CD4-positive, alpha-beta T cell treated with Interleukin-6 at 100 ng/mL for 8 hours (primary cell): ENCODE measurements around the gene P2RX1.

Experiments used
- DNase-seq: peaks from one replicate; pipeline ENCODE4 v3.0.0-alpha.2; 2020; ENCODE audit warnings: mixed read lengths, low spot score

Gene P2RX1

DNA sequence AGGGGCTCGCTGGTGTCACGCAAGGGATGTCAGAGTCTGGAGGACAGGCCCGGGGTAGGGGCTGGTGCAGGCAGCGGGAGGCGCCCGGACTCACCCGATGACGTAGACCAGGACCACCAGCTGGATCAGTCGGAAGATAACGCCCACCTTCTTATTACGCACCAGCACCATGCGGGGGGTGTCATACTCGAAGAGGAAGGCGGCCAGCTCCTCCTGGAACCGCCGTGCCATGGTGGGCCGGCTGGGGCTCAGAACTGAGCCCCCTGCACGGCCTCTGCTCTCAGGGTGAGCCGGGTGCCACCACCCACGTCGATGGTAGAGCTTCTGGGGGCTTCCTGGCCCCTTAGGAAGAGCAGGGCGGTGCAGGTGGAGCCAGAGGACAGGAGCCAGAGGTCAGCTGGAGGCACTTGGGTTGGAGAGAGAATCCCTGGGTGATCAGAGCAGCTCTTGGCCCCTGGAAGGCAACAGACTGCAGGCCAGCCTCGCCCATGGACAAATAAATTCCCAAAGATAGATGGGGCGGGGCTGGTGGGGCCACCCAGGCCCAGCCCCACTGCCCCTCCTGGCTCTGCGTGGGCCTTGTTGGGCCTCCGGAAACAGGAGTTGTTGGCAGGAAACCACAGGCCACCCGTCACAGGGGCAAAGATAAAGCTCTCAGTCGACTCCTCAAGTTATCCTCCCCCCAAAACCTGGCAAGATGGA, at the start of gene P2RX1:
Gene P2RX1 (minus strand): TSS at position 471 of the 702 bp plus-strand sequence. CDS start 240 bp downstream, at position 231.
- DNase-seq, result peak; percentile 35

DNA sequence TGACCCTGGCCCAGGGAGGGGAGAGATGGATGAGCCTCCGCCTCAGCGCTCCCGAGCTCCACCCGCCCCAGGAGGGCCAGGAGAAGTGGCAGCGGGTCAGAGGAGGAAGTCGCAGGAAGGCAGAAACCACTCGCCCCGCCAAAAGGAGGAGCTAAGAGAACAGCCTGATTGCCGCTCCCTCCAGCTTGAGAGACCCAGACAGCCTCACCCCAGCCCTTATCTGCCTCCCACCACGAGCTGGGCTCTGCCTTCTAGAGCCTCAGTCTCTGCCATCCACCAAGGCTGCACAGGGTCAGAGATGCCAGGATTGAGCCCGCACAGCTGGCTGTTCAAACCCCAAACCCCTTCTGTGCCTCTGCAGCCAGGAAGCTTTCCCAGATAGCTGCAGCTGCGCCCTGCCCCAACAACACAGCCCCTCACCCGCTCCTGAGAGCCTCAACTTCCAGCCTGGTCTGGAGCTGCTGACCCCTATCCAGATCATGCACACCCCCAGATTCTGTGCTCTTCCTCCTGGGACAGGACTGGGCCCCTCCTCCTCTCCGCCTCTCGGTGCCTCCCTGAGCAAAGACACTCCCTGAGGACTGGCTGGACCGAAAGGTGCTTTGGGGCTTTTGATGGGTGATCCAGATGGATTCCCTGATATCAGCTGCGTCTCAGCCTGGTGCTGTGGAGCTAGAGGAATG, 49.0 kb upstream of the P2RX1 start:
- peak; percentile 66 for DNase-seq

DNA sequence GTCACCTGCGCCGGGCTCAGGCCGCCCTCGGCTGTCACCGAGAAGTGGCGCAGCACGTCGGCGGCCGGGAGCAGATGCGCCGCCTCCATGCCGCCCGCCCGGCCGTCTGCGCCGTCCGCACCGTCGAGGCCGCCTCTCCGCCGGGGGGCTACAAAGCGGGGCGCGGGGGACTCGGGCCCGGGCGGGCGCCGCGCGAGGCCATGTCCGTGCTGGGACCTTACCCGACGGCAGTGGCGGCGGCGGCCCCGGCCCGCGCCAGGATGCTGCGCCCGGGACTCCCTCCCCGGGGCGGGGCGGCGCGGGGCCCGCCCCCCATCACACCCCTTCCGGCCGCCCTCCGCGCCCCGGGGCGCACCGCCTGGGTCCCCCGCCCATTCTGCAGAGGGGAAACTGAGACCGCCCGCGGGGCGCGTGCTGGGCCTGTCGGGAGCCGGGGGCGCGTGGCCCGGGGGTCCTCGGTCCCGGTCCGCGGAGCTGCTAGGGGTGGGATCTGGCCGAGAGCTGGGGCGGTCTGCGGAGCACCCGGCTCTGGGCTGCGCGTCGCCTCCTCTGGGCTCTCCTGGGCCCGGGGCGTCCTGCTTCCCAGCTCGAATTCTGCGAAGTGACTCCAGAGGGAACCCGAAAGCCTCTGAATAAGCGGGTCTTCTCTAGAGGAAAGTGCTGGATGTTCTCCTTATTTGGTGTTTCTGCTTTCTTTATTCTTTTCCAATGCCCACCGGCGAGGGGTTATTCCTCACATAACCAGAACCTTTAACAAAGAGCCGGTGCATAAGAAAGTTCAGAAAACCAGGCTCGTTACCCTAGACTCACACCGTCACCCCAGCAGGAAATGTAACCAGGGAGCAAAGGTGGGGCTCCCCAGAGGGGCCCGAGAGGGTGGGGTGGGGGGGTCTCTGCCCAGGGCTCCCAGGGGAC, 48.2 kb upstream of the P2RX1 start, which contains the start of gene ATP2A3:
Gene ATP2A3 (minus strand): TSS at position 235 of the 915 bp plus-strand sequence. CDS start 146 bp downstream, at position 89.
- DNase-seq, result peak; percentile 61

DNA sequence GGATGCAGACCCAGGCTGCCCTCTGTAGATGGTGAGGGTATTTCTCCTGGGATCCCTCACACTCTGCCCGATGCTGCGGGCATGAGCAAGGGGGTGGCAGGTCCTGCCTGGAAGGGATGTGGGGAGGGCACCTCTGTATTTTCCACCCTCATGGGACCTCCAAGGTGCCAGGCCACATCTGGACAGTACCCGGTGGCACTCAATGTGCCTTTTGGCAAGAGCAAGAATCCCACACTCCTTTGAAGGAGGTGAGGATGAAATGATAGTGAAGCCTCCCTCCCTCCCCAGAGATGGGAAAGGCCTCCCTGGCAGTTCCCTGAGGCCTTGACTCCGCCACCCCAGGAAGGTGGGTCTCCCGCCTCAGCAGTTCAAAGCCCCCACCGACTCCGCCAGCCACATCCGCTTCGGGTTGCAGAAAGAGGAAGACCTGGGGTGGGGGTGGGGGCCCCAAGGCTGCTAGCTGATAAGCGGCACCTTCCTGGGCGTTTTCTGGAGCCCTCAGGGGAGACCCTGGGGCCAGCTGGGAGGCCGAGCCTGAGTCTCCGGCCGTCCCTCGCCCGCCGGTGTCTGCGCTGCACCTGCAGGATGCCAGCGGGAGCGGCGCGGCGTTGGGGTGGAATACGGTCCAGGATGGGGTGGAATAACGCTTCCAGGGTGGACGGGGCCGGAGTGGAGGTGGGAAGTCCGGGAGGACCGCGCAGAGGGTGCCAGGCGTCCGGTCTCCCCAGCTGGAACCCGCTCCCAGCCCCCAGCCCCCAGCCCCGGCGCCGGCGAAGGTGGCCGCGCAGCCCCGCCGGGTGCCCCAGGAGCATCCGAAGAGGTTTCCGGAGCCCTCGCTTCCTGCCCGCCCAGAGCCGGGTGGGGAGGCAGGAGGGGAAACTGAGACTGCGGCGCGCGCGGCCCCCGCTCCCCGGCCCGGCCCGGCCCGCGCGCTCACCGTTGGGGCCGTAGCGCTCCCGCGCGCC, 47.3 kb upstream of the P2RX1 start:
- peak; percentile 83 for DNase-seq

DNA sequence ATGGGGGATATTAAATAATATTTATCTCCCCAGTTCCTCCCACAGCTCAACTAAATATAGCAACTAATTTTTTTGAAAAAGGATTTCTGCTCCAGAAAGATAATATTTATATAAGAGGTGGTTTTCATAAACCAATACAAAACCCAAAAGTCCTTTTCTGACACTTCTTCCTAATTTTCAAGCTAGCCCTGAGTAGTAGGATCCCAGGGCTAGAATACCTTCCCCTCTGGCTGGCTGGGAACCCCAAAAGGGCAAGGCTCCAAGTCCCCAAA, 46.6 kb upstream of the P2RX1 start:
- DNase-seq, result no peak

DNA sequence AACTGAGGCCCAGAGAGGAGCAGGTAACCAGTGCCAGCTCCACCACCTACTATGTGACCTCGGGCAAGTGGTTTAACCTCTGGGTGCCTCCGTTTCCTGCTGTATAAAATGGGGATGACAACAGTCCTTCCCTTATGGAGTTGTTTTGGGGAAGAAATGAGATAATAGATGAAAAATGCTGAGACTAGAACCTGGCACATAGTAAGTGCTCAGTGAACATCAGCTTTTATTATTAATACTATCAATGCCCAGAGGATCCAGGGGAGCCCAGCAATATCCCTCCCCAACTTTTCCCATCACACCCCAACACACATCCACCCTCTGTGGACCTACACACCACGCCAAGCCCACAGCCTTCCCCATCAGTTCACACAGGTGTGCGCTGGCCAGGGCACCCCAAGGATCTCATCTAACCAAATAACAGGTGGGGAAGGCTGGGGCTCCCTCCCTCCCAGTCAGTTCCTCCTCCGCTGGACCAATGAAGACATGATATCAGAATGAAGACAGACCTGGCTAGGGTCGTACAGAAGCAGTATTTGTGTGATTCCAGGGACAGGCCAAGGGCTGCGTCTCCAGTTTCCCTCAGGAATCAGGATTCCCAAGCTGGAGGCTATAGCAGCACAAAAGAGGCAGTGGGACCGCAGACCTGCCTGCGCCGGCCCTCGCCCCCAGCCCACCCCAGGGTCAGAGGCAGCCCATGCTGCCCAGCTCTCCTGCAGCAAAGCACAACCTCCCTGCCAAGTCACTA, 46.1 kb upstream of the P2RX1 start:
- no peak for DNase-seq

DNA sequence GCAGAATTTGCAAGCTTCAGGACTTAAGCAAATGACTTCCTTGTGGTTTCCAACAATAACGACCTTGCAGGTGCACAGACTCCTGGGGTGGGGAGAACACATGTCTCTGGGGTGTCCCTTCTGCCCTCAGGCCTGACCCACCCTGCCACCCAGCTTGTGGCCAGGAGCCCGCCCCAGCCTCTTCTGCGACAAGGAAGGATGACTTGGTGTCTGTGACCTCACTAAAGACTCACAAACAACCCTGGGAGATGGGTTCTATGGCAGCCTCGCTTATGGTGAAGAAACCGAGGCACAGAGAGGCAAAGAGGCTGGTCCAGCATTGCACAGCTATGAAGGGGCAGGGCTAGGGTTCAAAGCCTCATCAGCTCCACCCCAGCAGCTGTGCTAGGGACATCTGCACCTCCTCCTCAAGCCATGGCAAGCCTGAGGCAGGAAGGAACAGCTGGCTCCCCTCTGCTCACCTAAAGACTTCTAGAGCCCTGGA, 45.3 kb upstream of the P2RX1 start:
- DNase-seq, result peak; percentile 26

DNA sequence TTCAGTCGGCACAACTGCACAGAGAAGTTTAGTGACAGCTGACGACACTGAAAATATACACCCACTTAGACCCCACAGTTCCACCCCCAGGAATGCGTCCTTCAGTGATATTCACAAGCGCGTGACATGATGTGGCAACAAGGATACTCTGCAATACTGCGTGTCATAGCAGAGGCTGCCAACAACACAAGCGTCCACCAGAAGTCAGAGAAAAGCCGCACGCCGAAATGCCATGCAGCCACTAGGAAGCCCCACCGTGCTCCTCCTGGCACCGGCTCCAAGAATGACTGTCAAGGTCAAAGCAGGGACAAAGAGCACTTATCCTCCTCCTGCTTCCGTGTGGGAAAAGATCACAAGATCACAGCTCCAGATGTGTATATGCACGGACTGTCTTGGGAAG, 44.5 kb upstream of the P2RX1 start:
- no peak for DNase-seq

DNA sequence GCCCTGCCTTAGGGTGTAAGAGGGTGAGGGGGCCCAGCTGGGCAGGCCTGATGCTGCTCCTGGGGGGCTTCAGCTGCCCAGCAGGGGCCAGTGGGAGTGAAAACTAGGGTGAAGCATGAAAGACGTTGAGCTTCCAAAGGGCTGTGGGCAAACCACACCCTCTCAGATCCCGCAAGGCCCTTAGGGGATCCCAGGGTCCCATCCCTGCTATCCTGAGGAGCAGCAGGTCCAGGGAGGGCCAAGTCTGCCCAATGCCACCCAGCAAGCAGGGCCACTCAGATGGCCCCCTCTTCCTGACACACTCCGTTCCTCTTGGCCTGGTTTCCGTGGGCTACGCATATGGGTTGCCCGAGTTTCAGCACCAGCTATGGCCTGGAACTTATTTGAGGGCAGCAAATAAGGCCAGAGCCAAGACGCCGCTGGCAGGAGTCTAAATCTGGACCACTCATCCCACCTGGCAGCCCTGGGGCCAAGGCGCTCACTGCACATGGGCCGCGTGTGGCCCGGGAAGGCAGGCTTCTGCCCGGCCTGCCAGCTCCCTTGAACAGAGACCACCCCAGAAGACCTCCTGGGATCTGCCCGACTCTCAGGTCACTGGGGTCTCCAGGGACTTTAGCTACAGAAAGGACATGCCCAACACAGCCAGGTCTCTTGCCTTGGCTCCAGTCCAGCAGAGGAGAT, 43.8 kb upstream of the P2RX1 start:
- no peak for DNase-seq

DNA sequence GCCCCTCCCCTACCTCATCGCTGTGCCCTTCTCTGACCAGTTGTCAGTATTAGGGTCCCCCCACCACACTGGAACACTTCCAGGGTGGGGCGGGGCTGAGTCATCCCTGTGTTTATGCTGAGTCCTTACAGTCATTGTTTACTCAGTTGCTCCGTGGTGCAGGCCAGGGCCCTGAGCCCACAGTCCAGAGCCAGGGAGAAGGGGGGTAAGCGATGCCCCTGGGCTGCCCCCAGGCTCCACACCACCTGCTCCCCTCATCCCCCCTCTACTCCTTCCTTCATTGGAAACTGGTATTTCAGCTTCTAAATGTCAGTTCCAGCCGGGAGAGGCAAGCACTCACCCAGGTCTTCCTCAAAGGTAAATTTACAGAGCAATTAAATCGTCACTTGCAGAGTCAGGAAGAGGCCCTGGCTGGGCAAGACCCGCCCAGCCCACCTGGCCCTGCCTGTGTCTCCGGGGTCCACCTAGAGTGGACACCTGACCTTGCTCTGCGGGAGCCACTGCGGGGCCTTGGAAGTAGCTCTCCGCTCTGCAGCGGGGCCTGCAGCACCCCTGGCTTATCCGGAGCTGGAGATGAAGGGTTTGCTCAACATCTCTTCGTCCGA, 43.1 kb upstream of the P2RX1 start:
- no peak for DNase-seq

DNA sequence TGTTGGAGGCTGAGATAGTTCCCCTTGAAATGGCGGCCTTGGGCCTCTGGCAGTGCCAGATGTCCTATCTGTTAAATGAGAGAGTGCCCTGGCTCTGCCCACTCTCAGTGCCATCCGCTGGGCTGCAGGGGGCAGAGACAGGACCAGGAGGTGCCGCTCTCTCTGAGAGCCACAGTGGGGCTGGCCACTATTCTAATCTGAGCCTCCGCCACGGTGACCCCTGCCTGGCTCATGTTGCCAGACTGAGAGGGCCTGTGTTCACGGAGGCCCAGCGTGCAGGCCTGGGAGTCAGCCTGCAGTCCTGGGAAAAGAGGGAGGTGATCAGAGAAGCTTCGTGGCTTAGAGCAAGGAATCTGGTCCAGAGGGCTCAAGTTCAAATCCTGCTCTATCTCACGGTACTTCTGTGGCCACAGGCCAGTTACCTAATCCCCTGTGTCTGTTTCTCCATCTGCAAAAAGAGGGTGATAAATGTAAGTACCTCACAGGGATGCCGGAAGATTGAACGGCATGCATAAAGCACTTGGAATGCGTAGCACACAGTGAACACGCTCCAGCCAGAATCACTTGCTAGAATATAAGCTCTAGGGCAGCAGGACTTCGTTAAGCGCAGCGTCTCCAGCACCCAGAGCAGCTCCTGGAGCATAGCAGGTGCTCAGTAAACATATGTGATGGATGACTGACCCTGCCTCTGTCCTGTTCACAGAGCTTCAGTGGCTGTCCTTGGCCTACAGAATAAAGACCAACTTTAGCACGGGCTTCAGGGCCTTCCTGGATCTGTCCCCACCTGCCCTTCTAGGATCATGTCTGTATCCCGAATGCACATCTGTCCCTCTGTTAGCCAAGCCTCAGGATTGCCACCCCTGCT, 41.7 kb upstream of the P2RX1 start:
- DNase-seq, result no peak

DNA sequence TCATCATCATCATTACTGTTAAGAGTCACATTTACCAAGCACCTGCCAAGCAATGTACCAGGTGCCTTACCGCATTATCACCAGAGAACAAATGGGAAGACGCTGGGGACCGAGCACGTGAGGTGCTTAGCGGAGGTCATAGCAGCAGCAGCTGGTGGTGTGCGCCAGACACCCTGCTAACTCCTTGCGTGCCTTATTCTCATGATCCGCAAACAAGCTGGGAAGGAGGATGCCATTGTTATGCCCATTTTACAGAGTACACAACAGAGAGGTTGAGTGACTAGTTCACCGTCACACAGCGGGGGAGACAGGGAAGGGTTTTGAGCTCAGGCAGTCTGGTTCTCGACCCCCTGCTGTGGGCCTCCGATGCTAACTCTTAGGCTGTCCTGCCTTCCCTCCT, 40.7 kb upstream of the P2RX1 start:
- DNase-seq, result no peak

DNA sequence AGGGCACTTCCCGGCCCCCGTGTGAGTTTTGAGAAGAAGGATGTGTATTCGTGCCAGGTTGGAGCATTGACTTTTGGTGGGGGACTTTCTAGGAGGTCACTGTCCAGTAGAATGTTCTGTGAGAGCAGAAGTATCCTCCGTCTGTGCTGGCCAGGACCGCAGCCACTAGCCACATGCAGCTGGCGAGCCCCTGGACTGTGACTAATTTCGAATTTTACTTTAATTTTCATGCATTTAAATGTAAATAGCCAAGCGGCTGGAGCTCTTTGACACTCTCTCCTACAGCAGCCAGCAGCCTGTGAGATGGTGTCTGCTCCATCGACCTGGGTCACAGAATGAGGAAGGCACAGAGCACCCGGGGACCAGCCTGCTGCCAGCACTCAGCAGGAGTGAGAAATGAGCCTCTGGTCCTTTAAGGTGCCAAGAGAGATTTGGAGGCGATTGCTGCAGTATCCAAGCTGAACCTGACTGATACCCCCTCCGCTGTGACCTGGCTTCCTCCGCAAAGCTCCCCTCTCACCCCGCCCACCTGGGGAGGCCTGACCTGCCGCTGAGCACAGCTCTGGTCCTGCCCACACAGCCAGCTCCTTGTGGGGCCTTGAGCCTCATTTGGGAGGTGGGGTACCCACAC, 40.2 kb upstream of the P2RX1 start:
- DNase-seq, result no peak

DNA sequence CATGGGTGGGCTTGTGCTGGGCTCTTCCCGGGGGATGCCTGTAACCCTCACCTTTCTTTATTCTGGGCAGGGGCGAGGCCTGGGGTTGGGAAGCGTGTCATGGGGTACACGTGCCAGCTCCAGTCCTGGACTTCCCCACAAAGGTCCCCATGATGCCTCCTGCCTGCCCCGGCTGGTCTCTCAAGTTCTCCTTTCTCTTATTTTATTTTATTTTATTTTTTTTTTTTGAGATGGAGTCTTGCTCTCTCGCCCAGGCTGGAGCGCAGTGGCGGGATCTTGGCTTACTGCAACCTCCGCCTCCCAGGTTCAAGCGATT, 39.4 kb upstream of the P2RX1 start:
- no peak for DNase-seq

DNA sequence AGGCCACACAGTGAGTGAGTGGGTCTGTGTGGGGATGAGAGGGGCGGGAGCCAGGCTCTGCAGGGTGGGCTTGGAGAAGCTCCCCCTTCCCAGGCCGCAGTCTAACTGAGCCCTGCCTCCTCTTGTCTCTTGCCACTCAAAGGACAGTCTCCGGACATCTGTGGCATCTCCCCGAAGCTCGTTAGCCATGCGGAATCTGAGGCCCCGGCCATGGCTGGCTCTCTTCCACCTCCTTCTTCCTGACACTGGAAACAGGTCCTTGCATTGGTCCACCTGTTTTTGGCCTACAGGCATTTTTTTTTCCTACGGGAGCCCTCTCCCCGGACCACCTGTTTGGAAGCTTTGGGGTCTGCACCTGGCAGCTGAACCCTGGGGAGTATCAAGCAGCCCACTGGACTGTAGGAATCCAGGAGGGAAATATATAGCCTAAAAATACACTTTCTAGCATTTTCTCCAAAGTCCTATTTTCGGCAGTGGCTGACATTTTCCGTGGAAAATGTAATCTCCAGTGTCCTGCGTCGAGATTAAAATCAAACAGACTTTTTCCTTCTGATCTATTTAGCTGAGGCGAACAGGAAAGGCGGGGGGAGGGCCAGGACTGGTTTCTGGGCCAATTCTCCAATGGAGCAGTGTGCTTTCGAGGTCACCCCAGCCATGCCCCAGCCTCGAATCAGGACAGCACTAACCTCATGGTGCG, 38.9 kb upstream of the P2RX1 start:
- DNase-seq, result no peak

DNA sequence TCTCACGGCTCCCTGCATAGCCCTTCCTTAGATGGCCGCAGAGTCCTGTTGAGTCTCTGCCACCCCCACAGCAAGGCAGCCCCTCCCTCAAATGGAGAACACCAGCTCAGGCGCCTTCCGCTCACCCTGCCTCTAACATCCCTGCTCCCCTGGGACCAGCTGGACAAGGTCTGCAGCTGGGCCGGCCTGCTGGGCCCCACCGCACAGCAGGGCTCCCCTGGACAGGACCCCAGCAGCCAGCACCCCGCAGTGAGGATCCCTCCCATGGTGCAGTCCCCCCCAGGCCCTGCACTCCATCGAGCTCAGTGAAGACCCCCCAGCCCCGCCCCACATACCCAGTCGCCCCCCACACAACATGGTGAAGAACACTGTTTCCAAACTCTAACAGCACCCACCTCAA, 37.8 kb upstream of the P2RX1 start:
- DNase-seq, result no peak

DNA sequence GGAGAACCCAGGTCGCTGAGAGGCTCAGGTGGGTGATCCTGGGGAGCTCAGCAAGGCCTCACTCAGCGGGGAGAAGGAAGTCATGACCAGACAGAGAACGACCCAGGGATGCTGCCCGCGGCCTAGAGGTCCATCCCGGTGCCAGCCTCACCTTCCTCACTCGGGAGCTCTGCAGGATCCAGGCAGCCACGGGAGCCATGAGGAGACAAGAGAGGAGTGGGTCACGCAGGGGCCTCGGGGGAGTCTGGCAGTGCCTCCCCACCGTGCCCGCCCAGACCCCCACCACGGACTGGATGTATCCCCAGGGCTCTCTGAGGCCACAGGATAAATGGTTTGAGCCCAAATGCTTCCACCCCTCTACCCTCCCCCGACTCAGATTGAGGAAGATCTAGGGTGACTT, 37.3 kb upstream of the P2RX1 start:
- no peak for DNase-seq

DNA sequence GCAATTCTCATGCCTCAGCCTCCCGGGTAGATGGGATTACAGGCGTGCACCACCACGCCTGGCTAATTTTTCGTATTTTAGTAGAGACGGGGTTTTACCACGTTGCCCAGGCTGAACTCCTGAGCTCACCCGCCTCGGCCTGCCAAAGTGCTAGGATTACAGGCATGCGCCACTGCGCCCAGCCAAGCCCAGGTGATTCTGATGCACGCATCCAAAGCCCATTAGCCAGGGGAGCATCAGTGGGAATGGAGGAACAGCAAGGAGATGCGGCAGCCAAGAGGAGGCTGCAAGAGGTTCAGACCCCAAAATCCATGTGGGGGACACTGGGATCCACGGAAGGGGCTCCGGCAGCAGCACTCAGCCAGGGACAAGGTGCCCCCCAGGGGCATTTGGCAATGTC, 35.9 kb upstream of the P2RX1 start:
- DNase-seq, result no peak
